ENCODE results near the gene ALCAM.

The ALCAM gene

GRCh38 chr3:105622169-105622568 is 255.5 kb downstream of the ALCAM start:
- TF ChIP-seq ZFX (IDR thresholded peaks at IDR 0.05), result no peak
- no peak for TF ChIP-seq CTCF (conservative IDR thresholded peaks at IDR 0.05)
- no peak overlapping the region for H3K27ac ChIP-seq
